ENCODE results near the gene KCNJ4. TPM values are rescaled to one million over a fixed set of nuclear protein-coding genes. Genes with fewer than 3 reads are reported as not detected.

Gene KCNJ4
- polyA plus RNA-seq, 1 donor (not counting 4 experiments of a cell fraction or from before 2014, with no cell fraction given) = not detected

DNA sequence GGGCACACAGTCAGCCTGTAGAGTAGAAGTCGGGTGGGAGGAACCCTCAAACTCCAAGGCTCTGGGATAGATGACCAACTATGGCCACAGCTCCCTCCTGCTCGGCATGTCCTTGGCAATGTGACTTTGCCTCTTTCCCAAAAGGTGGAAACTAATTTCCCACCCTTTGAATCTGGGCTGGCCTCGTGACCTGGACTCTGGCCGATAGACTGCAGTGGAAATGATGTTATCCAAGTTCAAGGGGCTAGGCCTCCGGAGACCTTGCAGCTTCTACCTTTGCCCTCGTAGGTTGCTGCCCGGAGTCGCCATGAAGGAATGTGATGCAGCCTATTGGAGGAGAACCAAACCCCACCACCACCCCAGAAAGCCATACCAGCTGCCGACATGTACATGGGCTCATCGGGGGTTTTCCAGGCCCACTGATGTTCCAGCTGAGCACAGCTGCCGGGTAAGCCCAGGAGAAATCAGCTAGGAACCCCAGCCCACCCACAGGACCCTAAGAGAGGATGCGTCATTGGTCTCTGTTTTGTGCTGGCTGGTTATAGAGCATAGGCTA lies 30.4 kb downstream of the KCNJ4 start:
- DNase-seq (ENCODE audit: low read depth, low spot score) (no peak), FAIRE-seq (no peak)
- Histone ChIP-seq H3K4me2 (ENCODE audit: control insufficient read depth, extremely low read depth, insufficient read depth, low read depth, low read length) (no peak overlapping the region), H2AFZ (ENCODE audit: control insufficient read depth, low read length) (no peak overlapping the region), H3K4me1 (ENCODE audit: control insufficient read depth, extremely low read depth, insufficient read depth, low read length) (peaks cover 10% of the 10 kb centered on the region), H3K4me3 (ENCODE audit: control insufficient read depth in 2 of 3, extremely low read depth in 1 of 3, insufficient read depth in 2 of 3, low read depth in 1 of 3, low read length in 3 of 3) (no peak overlapping the region), H3K79me2 (ENCODE audit: control insufficient read depth, insufficient read depth, low read length) (no peaks in the 10 kb centered on the region), H3K36me3 (ENCODE audit: control insufficient read depth in 2 of 2, extremely low read depth in 1 of 2, insufficient read depth in 2 of 2, low read length in 2 of 2) (no peaks in the 10 kb centered on the region), H4K20me1 (ENCODE audit: control insufficient read depth, extremely low read depth, insufficient read depth, low read length) (no peaks in the 10 kb centered on the region), H3K27ac (ENCODE audit: control insufficient read depth, insufficient read depth, low read length) (no peak overlapping the region), H3K27me3 (ENCODE audit: control insufficient read depth, extremely low read depth, insufficient read depth, low read length) (peaks cover 3% of the 10 kb centered on the region), H3K9ac (ENCODE audit: control insufficient read depth, extremely low read depth, insufficient read depth, low read length) (no peak overlapping the region), H3K9me1 (ENCODE audit: control insufficient read depth, extremely low read depth, insufficient read depth, low read length) (no peaks in the 10 kb centered on the region), H3K9me3 (ENCODE audit: control insufficient read depth, low read depth, low read length) (no peaks in the 10 kb centered on the region)
- TF ChIP-seq EZH2 (IDR thresholded peaks at IDR 0.05; ENCODE audit: low read length) = no peak
- TF ChIP-seq, protein P1, sequence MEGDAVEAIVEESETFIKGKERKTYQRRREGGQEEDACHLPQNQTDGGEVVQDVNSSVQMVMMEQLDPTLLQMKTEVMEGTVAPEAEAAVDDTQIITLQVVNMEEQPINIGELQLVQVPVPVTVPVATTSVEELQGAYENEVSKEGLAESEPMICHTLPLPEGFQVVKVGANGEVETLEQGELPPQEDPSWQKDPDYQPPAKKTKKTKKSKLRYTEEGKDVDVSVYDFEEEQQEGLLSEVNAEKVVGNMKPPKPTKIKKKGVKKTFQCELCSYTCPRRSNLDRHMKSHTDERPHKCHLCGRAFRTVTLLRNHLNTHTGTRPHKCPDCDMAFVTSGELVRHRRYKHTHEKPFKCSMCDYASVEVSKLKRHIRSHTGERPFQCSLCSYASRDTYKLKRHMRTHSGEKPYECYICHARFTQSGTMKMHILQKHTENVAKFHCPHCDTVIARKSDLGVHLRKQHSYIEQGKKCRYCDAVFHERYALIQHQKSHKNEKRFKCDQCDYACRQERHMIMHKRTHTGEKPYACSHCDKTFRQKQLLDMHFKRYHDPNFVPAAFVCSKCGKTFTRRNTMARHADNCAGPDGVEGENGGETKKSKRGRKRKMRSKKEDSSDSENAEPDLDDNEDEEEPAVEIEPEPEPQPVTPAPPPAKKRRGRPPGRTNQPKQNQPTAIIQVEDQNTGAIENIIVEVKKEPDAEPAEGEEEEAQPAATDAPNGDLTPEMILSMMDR (optimal IDR thresholded peaks at IDR 0.05 in 1 of 3, IDR thresholded peaks at IDR 0.05 in 1 of 3, conservative IDR thresholded peaks at IDR 0.05 in 1 of 3; ENCODE audit: extremely low read depth in 1 of 3, insufficient read depth in 2 of 3, low read length in 3 of 3) = no peak
- dilution Hi-C loops (cut with MboI; ENCODE audit: extremely low pct_ligation_motif_present, low sequenced_read_pairs) = no loop called here

DNA sequence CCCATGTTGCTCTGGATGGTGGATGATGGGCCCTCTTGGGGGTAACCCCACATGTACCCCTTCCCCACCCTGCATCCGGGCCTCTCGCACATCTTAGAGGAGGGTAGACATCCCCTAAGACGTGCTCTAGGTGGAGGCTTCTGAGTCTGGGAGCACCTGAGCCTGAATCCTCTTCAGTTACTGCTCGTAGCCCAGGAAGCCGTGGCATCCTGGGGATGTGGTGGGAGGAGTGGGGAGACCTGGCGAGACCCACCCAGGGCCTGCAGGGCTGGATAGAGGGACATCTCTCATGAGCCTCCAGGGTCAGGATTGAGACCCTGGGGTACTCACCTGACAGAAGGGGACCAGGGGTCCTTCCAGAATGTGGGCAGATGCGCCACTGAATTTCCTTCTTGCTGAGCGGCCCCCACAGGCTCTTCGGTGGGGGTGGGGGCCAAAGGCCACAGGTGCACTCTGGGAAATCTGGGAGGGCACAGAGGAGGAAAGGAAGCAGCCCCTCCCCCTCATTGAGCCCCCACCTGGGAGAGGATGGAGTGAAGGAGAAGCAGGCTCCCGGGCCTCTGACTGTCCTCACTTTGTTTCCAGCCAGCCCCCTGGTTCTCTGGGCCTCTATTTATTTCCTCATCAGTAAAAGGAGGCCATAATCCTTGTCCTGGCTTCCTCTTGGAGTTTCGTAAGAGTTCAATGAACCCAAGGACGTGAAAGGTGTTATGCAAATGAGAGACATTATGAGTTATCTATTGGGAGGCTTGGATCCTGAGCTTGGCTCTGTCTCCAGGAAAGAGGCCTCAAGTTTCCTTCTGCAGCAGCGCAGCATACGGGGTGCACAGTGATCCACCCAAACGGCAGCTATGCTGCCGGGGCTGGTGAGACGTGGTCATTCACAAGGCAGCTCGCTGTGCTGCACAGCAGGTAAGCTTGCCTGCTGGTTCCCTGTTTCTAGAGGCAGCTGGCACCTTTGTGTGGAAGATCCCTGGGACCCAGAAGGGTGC lies 31.2 kb downstream of the KCNJ4 start:
- Histone ChIP-seq H2AFZ (ENCODE audit: control insufficient read depth, low read length) (no peak overlapping the region), H3K4me2 (ENCODE audit: control insufficient read depth, extremely low read depth, insufficient read depth, low read depth, low read length) (no peak overlapping the region), H4K20me1 (ENCODE audit: control insufficient read depth, extremely low read depth, insufficient read depth, low read length) (no peaks in the 10 kb centered on the region), H3K27me3 (ENCODE audit: control insufficient read depth, extremely low read depth, insufficient read depth, low read length) (no peaks in the 10 kb centered on the region), H3K4me3 (ENCODE audit: control insufficient read depth in 2 of 3, extremely low read depth in 1 of 3, insufficient read depth in 2 of 3, low read depth in 1 of 3, low read length in 3 of 3) (no peak overlapping the region), H3K4me1 (ENCODE audit: control insufficient read depth, extremely low read depth, insufficient read depth, low read length) (peaks cover 10% of the 10 kb centered on the region), H3K79me2 (ENCODE audit: control insufficient read depth, insufficient read depth, low read length) (no peaks in the 10 kb centered on the region), H3K27ac (ENCODE audit: control insufficient read depth, insufficient read depth, low read length) (no peak overlapping the region), H3K9me3 (ENCODE audit: control insufficient read depth, low read depth, low read length) (no peaks in the 10 kb centered on the region), H3K36me3 (ENCODE audit: control insufficient read depth in 2 of 2, extremely low read depth in 1 of 2, insufficient read depth in 2 of 2, low read length in 2 of 2) (no peaks in the 10 kb centered on the region), H3K9me1 (ENCODE audit: control insufficient read depth, extremely low read depth, insufficient read depth, low read length) (no peaks in the 10 kb centered on the region), H3K9ac (ENCODE audit: control insufficient read depth, extremely low read depth, insufficient read depth, low read length) (no peak overlapping the region)
- dilution Hi-C loops (cut with MboI; ENCODE audit: extremely low pct_ligation_motif_present, low sequenced_read_pairs) = no loop called here
- no peak for DNase-seq (ENCODE audit: low read depth, low spot score)
- peak; percentile 44 for FAIRE-seq
- TF ChIP-seq, protein P1 (optimal IDR thresholded peaks at IDR 0.05 in 1 of 3, IDR thresholded peaks at IDR 0.05 in 1 of 3, conservative IDR thresholded peaks at IDR 0.05 in 1 of 3; ENCODE audit: extremely low read depth in 1 of 3, insufficient read depth in 2 of 3, low read length in 3 of 3) = no peak
- TF ChIP-seq EZH2 (IDR thresholded peaks at IDR 0.05; ENCODE audit: low read length) = no peak
